Measurements from ENCODE around the gene HGFAC.

- no peak for TF ChIP-seq POLR2AphosphoS5 (IDR thresholded peaks at IDR 0.05; ENCODE audit: low read depth)
- TF ChIP-seq, protein P1, sequence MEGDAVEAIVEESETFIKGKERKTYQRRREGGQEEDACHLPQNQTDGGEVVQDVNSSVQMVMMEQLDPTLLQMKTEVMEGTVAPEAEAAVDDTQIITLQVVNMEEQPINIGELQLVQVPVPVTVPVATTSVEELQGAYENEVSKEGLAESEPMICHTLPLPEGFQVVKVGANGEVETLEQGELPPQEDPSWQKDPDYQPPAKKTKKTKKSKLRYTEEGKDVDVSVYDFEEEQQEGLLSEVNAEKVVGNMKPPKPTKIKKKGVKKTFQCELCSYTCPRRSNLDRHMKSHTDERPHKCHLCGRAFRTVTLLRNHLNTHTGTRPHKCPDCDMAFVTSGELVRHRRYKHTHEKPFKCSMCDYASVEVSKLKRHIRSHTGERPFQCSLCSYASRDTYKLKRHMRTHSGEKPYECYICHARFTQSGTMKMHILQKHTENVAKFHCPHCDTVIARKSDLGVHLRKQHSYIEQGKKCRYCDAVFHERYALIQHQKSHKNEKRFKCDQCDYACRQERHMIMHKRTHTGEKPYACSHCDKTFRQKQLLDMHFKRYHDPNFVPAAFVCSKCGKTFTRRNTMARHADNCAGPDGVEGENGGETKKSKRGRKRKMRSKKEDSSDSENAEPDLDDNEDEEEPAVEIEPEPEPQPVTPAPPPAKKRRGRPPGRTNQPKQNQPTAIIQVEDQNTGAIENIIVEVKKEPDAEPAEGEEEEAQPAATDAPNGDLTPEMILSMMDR (IDR thresholded peaks at IDR 0.05; ENCODE audit: insufficient read depth, low read length): no peak
- TF ChIP-seq, protein P2, sequence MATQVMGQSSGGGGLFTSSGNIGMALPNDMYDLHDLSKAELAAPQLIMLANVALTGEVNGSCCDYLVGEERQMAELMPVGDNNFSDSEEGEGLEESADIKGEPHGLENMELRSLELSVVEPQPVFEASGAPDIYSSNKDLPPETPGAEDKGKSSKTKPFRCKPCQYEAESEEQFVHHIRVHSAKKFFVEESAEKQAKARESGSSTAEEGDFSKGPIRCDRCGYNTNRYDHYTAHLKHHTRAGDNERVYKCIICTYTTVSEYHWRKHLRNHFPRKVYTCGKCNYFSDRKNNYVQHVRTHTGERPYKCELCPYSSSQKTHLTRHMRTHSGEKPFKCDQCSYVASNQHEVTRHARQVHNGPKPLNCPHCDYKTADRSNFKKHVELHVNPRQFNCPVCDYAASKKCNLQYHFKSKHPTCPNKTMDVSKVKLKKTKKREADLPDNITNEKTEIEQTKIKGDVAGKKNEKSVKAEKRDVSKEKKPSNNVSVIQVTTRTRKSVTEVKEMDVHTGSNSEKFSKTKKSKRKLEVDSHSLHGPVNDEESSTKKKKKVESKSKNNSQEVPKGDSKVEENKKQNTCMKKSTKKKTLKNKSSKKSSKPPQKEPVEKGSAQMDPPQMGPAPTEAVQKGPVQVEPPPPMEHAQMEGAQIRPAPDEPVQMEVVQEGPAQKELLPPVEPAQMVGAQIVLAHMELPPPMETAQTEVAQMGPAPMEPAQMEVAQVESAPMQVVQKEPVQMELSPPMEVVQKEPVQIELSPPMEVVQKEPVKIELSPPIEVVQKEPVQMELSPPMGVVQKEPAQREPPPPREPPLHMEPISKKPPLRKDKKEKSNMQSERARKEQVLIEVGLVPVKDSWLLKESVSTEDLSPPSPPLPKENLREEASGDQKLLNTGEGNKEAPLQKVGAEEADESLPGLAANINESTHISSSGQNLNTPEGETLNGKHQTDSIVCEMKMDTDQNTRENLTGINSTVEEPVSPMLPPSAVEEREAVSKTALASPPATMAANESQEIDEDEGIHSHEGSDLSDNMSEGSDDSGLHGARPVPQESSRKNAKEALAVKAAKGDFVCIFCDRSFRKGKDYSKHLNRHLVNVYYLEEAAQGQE (IDR thresholded peaks at IDR 0.05; ENCODE audit: insufficient replicate concordance, low read depth): no peak
- no peak for TF ChIP-seq GABPA (IDR thresholded peaks at IDR 0.05; ENCODE audit: low read depth)
- TF ChIP-seq SPI1 (IDR thresholded peaks at IDR 0.05; ENCODE audit: borderline replicate concordance, low read depth): no peak
These were observed 54.3 kb downstream of the HGFAC start for GRCh38 chr4:3496021-3496420.
